Mesendoderm (in vitro differentiated cells): Measurements from ENCODE around the gene POU2F1.
"Not testable (repeated sequence)": the region's sequence is repeated elsewhere in the genome, so short reads cannot be mapped to it uniquely, and the experiment has no call there.

Experiments
- DNase-seq: peaks from one replicate; pipeline ENCODE4 v3.0.0; 2013
- H2AK5ac ChIP-seq: 2 replicates; pipeline ENCODE4 v1.6.1; 2013; ENCODE audit warnings: low read length, inconsistent platforms
- H2BK120ac ChIP-seq: 2 replicates; pipeline ENCODE4 v1.6.1; 2013; ENCODE audit warnings: low read depth, mild to moderate bottlenecking, low read length, moderate library complexity, mixed read lengths
- H2BK15ac ChIP-seq: replicated peaks from 2 replicates; pipeline ENCODE4 v1.6.1; 2013; ENCODE audit warnings: low read depth, mild to moderate bottlenecking, moderate library complexity
- H2BK5ac ChIP-seq: 2 replicates; pipeline ENCODE4 v1.6.1; 2013; ENCODE audit warnings: low read length, inconsistent platforms
- H3K18ac ChIP-seq: 2 replicates; pipeline ENCODE4 v1.6.1; 2013; ENCODE audit warnings: mild to moderate bottlenecking, low read length, mixed read lengths
- H3K23ac ChIP-seq: one replicate; pipeline ENCODE4 v1.6.1; 2013; ENCODE audit warnings: low read length
- H3K27ac ChIP-seq: 2 replicates; pipeline ENCODE4 v1.5.1; 2013; ENCODE audit warnings: low read depth, mild to moderate bottlenecking, inconsistent platforms, low read length, moderate library complexity
- H3K27me3 ChIP-seq: 2 replicates; pipeline ENCODE4 v1.6.1; 2013; ENCODE audit warnings: low read length, control low read depth, mild to moderate bottlenecking, inconsistent platforms; ENCODE audit not compliant: insufficient read depth, poor library complexity
- H3K36me3 ChIP-seq: 2 replicates; pipeline ENCODE4 v1.6.1; 2013; ENCODE audit warnings: low read length, inconsistent platforms; ENCODE audit not compliant: control insufficient read depth, insufficient read depth
- H3K4ac ChIP-seq: one replicate; pipeline ENCODE4 v1.6.1; 2013; ENCODE audit warnings: low read depth, mild to moderate bottlenecking, low read length, moderate library complexity
- H3K4me1 ChIP-seq: 2 replicates; pipeline ENCODE4 v1.6.1; 2013; ENCODE audit warnings: low read depth, low read length, inconsistent platforms; ENCODE audit not compliant: control insufficient read depth
- H3K4me2 ChIP-seq: 2 replicates; pipeline ENCODE4 v1.6.1; 2013; ENCODE audit warnings: low read length
- H3K4me3 ChIP-seq: 2 replicates; pipeline ENCODE4 v1.5.1; 2013; ENCODE audit warnings: mild to moderate bottlenecking, low read length
- H3K56ac ChIP-seq: one replicate; pipeline ENCODE4 v1.6.1; 2013; ENCODE audit warnings: low read length
- H3K79me1 ChIP-seq: 2 replicates; pipeline ENCODE4 v1.6.1; 2013; ENCODE audit warnings: low read length, inconsistent platforms
- H3K79me2 ChIP-seq: 2 replicates; pipeline ENCODE4 v1.6.1; 2013; ENCODE audit warnings: mild to moderate bottlenecking, low read length; ENCODE audit not compliant: control insufficient read depth, insufficient read depth
- H3K9ac ChIP-seq: 2 replicates; pipeline ENCODE4 v1.6.1; 2013; ENCODE audit warnings: low read length, inconsistent platforms
- H4K5ac ChIP-seq: one replicate; pipeline ENCODE4 v1.6.1; 2013; ENCODE audit warnings: low read length
- H4K8ac ChIP-seq: one replicate; pipeline ENCODE4 v1.6.1; 2013; ENCODE audit warnings: low read depth, mild to moderate bottlenecking, control low read depth, low read length, moderate library complexity
- whole genome bisulfite sequencing: extraction: QIAGEN DNeasy Blood & Tissue Kit; methylation state at CpG from one replicate; pipeline ENCODE4 v1.1.7; 2013; ENCODE audit warnings: low lambda C conversion rate, missing lambda C conversion rate; ENCODE audit not compliant: insufficient coverage; ENCODE audit errors: extremely low coverage; 5-methylcytosine and 5-hydroxymethylcytosine counted together

POU2F1 gene

DNA sequence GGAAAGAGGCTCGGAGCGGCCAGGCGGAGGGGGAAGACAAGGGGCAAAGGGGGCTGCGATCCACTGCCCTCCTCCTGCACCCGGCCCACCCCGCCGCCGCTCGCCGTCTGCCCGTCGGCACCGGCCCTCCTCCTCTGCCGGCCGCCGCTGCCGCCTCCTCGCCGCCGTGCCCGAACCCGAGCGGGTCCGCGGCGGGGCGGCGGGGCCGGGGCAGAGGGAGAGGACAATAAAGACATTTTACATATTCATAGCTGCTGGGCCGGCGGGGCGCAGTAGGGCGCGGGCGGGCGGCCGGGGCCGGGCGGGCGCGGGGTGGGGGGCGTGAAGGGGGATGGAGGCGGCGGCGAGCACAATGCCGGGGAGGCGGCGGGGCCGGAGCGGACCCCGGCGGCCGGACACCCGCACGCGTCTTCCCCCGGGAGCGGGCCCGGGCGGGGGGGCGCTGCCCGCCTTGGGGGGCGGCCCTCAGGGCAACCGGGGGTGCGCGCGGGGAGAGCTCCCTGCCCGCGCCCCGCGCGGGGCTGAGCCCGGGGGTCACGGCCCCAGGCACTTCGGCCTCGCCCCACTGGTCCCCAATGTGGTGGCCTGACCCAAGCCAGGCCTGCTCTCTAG is 546 bp downstream of the POU2F1 start:
- DNase-seq: no peak
- Histone ChIP-seq H3K27me3 (no peaks in the 10 kb centered on the region), H3K4me2 (peak overlapping the region; percentile 12), H2BK5ac (peak overlapping the region; percentile 54), H2AK5ac (no peak overlapping the region), H3K79me2 (peaks cover 35% of the 10 kb centered on the region), H3K4me3 (peak overlapping the region; percentile 58), H3K23ac (no peak overlapping the region), H4K5ac (no peak overlapping the region), H3K56ac (peak overlapping the region; percentile 91), H2BK120ac (no peak overlapping the region), H3K79me1 (no peaks in the 10 kb centered on the region), H3K27ac (peak overlapping the region; percentile 99), H2BK15ac (no peak overlapping the region), H3K9ac (peak overlapping the region; percentile 90), H4K8ac (peak overlapping the region; percentile 98), H3K36me3 (no peaks in the 10 kb centered on the region), H3K4ac (peak overlapping the region; percentile 84), H3K4me1 (peaks cover 2% of the 10 kb centered on the region), H3K18ac (peak overlapping the region; percentile 99)
- WGBS: no CpG with 5 or more reads among the region's 76 CpGs

DNA sequence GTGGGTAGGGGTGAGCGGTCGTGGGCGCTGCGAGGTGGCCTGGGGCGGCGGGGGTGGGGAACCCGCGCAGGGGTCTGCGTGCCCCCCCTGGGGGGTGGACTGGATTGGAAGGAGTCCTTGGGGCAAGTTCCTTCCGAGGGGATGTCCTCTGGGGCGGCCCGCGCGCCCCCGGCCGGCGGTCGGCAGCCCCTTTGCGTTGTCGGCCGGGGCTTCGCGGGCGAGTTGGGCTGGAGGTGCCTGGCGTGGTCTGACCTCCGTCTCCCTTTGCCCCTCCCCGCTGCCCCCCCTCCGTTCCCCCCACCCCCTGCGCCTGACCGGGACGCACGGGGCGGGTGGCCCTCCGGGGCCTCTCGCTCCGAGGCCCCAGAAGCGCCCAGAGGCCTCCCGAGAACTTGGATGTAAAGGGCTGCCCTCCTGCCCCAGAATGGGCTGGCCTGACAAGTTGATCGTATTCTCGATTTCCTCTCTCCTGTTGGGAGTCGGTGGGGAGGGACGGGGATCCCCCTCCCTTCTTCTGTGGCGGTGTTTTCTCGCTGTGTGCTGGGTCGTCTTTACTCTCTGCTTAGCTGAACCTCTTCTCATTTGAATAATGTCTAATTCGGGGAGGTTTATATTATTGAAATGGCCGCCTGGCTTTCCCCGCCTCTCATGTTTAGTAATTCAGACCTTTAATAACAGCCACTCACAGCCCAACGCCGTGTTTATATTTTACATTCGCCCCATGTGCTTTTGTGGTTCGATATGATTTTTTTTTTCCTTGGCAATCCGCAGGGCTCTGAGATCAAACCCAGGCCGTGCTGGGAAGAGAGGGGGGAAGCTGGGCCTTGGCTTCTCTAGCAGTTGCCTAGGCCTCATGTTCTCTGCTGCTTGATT is 1.3 kb downstream of the POU2F1 start:
- peak; percentile 89 for DNase-seq
- H4K5ac ChIP-seq: no peak overlapping the region
- peak overlapping the region; percentile 90 for H3K9ac ChIP-seq
- peak overlapping the region; percentile 99 for H3K18ac ChIP-seq
- H3K4me1 ChIP-seq: peaks cover 2% of the 10 kb centered on the region
- no peak overlapping the region for H2BK120ac ChIP-seq
- H2BK15ac ChIP-seq: no peak overlapping the region
- peak overlapping the region; percentile 99 for H3K27ac ChIP-seq
- H2BK5ac ChIP-seq: peak overlapping the region; percentile 54
- no peak overlapping the region for H2AK5ac ChIP-seq
- H3K56ac ChIP-seq: peak overlapping the region; percentile 91
- no peaks in the 10 kb centered on the region for H3K36me3 ChIP-seq
- H3K23ac ChIP-seq: no peak overlapping the region
- peak overlapping the region; percentile 59 for H4K8ac ChIP-seq
- WGBS: no CpG with 5 or more reads among the region's 54 CpGs
- H3K4me2 ChIP-seq: peak overlapping the region; percentile 74
- peaks cover 41% of the 10 kb centered on the region for H3K79me2 ChIP-seq
- H3K4me3 ChIP-seq: peak overlapping the region; percentile 58
- H3K79me1 ChIP-seq: no peaks in the 10 kb centered on the region
- no peaks in the 10 kb centered on the region for H3K27me3 ChIP-seq
- H3K4ac ChIP-seq: peak overlapping the region; percentile 84

DNA sequence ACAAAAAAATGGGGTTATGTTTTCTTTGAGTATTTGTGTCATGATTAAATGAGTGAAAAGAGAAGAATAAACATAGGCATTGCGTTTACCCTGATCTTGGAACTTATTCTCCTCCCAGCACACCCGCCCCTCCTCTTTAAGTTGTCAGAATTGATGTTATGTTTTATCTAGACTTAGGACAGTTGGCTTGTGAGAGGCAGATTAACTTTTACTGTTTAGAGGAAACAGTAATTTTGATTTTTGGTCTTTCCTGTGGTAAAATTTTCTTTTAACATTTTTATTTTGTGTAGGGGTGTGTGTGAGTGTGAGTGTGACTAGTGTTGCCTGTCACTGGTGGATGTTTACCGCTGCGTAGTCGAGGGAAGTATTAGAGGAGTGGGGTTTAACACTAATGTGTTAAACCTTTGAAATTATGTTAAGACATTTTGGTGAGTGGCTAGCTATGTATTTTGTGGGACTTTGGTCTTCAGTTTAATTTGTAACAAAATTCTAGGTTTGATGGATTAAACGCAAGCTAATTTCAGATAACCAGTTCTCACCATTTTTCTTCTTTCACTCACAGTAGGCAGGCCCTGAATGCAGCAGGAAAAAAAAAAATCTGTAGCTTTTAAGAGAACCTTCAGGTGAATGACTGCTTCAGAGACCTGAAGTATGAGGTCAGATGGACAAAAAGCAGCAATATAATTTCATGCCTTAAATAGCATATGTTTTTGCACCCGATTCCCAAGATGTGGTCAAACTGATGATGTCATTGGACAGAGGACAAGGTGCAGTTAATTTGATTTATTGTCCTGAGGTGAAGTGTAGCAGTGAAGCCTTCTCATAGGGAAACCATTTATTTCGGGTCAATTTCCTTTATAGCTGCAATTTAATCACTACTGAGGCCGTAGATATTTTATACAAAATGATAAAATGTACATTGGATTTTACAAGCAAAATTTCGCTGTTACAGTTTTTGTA is 2.7 kb downstream of the POU2F1 start:
- H3K4me3 ChIP-seq: no peak overlapping the region
- H4K5ac ChIP-seq: no peak overlapping the region
- no peak overlapping the region for H4K8ac ChIP-seq
- no peak overlapping the region for H3K18ac ChIP-seq
- WGBS: 100% methylated on average over 2 of the region's 10 CpGs
- H3K23ac ChIP-seq: no peak overlapping the region
- no peak overlapping the region for H2BK120ac ChIP-seq
- no peak overlapping the region for H2AK5ac ChIP-seq
- no peaks in the 10 kb centered on the region for H3K79me1 ChIP-seq
- no peak for DNase-seq
- H2BK15ac ChIP-seq: no peak overlapping the region
- no peak overlapping the region for H3K56ac ChIP-seq
- no peak overlapping the region for H3K4me2 ChIP-seq
- H3K27ac ChIP-seq: no peak overlapping the region
- no peaks in the 10 kb centered on the region for H3K27me3 ChIP-seq
- H2BK5ac ChIP-seq: no peak overlapping the region
- H3K79me2 ChIP-seq: peaks cover 49% of the 10 kb centered on the region
- H3K36me3 ChIP-seq: no peaks in the 10 kb centered on the region
- no peak overlapping the region for H3K4ac ChIP-seq
- H3K4me1 ChIP-seq: peaks cover 2% of the 10 kb centered on the region
- peak overlapping the region; percentile 16 for H3K9ac ChIP-seq

DNA sequence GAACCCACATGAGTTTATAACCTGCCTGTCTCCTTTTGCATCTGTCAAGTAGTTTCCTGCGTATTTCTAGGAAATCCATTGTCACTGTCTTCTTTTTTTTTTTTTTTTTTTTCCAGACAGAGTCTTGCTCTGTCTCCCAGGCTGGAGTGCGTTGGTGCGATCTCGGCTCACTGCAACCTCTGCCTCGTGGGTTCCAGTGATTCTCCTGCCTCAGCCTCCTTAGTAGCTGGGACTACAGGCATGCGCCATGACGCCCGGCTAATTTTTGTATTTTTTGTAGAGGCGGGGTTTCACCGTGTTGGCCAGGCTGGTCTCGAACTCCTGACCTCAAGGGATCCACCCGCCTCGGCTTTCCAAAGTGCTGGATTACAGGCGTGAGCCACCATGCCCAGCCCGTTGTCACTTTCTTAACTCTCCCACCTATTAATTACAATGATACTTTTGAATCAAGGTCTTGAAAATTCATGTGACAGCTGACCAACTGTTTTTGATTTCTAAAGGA is 4.1 kb downstream of the POU2F1 start:
- not testable (repeated sequence) for H3K27me3 ChIP-seq, H3K56ac ChIP-seq, H2BK5ac ChIP-seq, H3K36me3 ChIP-seq, H3K4me2 ChIP-seq, DNase-seq, H2BK120ac ChIP-seq, H3K9ac ChIP-seq, H3K23ac ChIP-seq, H3K4me3 ChIP-seq, H3K79me1 ChIP-seq, H4K5ac ChIP-seq, H3K4ac ChIP-seq, H3K27ac ChIP-seq, H4K8ac ChIP-seq, H3K18ac ChIP-seq, H2AK5ac ChIP-seq, H3K4me1 ChIP-seq, H2BK15ac ChIP-seq
- peaks cover 63% of the 10 kb centered on the region for H3K79me2 ChIP-seq
- whole genome bisulfite sequencing: no CpG with 5 or more reads among the region's 15 CpGs

DNA sequence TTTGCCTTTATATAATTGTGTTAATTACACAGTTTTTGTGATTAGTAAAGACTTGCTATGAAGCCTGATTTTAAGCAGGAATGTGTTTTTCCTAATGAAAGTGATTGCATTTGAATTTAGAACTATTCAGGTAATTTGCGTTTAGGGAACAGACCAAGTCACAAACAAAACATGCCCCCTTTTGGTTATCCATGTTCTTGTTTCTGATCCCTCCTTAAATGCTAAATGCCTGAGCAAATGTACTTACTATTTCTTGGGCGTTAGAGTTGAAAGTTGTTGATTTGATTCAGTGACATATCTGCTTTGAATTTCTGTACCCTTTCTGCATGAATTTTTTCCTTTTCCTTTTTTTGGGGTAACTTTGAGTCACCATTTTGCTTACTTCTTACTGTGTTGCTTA is 5.2 kb downstream of the POU2F1 start:
- H2BK5ac ChIP-seq: no peak overlapping the region

More for the DNA sequence above, 5.2 kb downstream of the POU2F1 start:
- WGBS: no CpG with 5 or more reads among the region's 2 CpGs
- no peak overlapping the region for H3K9ac ChIP-seq
- DNase-seq: no peak
- H3K79me2 ChIP-seq: peaks cover 72% of the 10 kb centered on the region
- H4K8ac ChIP-seq: no peak overlapping the region
- H3K23ac ChIP-seq: no peak overlapping the region
- H3K27me3 ChIP-seq: no peaks in the 10 kb centered on the region
- peaks cover 2% of the 10 kb centered on the region for H3K4me1 ChIP-seq
- H3K4me3 ChIP-seq: no peak overlapping the region
- no peak overlapping the region for H2AK5ac ChIP-seq
- no peak overlapping the region for H3K4me2 ChIP-seq
- no peaks in the 10 kb centered on the region for H3K36me3 ChIP-seq
- H3K79me1 ChIP-seq: peaks cover 2% of the 10 kb centered on the region
- no peak overlapping the region for H3K56ac ChIP-seq
- no peak overlapping the region for H4K5ac ChIP-seq
- no peak overlapping the region for H3K18ac ChIP-seq
- no peak overlapping the region for H3K4ac ChIP-seq
- no peak overlapping the region for H2BK120ac ChIP-seq
- H2BK15ac ChIP-seq: no peak overlapping the region
- H3K27ac ChIP-seq: no peak overlapping the region
